Left renal cortex interstitium (tissue), 4 donors: ENCODE measurements around the gene BTBD18. TPM values are rescaled to one million over a fixed set of nuclear protein-coding genes. Genes with fewer than 3 reads are reported as not detected.
"Not testable (repeated sequence)": the region's sequence is repeated elsewhere in the genome, so short reads cannot be mapped to it uniquely, and the experiment has no call there.

ENCODE experiments used
- DNase-seq, 4 donors: peaks; one replicate each; pipeline ENCODE4 v3.0.0-alpha.2; 2013; ENCODE audit warnings: low read depth in 4 of 4, low spot score in 2 of 4, missing footprints in 1 of 4
- polyA plus RNA-seq, 4 donors: library from polyadenylated mRNA; unstranded; fragments of 120-200 nt; gene quantifications; one replicate each; pipeline ENCODE4 v1.2.1, GENCODE V29; 2013; ENCODE audit not compliant: insufficient read length in 4 of 4

Gene BTBD18
- polyA plus RNA-seq, 4 donors = 0.24 to 0.49 (median 0.33) TPM; not detected in 1

DNA sequence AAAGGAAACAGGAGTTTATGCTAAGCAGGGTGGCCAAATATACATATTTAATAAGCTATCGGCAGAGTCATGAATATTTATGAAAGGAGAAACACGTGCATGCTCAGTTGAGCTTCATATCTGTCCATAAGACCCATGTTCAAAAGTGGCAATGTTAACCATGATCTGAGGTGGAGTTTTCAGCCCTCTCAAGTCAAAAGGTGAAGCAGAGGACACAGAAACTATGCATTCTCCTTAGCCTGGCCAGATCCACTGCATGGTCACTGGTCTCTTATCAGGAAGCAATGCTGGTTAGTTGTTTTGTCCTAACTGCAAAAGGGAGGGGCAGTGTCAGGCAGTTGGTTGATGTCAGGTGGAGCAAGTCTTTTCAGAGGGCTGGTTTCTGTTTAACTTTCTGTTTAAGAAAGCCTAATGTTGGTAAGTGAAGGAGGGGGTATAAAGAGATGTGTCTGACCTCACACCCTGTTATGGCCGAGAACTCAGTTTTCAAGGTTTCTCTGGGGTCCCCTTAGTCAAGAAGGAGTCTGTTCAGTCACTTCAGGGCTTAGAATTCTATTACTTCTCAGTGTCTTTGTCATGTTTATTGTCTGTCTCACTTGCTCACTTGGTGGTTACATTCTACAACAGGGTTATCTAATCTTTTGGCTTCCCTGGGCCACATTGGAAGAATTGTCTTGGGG lies 15.9 kb downstream of the BTBD18 start:
- DNase-seq = no peak

DNA sequence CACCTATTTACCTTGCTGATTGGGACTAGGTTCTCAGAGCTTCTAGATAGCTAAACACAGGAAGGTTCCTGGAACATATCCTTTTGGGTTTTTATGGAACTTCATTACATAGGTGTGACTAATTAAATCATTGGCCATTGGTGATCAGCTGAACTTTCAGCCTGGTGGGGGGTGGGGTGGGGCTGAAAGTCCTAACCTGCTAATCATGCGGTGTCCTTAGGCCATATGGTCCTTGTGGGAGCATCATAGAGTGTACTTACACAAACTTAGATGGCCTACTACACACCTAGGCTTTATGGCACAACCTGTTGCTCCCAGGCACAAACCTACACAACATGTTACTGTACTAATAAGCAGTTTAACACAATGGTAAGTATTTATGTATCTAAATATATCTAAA lies 19.0 kb downstream of the BTBD18 start:
- DNase-seq = no peak

DNA sequence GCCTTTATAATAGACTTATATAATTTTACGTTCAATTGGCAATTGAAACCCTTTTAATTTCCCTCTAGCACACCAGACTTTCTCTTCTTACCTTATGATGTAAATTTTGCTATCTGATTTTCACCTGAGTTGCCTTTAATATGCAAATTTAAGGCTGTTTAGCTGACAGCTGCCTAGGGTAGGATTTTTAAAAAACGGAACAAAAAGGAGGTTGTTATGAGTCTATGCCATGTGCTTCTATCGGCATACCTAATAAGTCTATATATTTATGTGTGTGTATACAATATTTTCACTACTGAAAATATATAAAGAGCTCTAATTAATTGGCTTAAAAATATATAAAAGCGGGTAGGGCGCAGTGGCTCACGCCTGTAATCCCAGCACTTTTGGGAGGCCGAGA lies 22.1 kb downstream of the BTBD18 start:
- DNase-seq = no peak

- DNase-seq = no peak
Measured at GRCh38 chr11:57728829-57729228, 22.8 kb downstream of the BTBD18 start.

DNA sequence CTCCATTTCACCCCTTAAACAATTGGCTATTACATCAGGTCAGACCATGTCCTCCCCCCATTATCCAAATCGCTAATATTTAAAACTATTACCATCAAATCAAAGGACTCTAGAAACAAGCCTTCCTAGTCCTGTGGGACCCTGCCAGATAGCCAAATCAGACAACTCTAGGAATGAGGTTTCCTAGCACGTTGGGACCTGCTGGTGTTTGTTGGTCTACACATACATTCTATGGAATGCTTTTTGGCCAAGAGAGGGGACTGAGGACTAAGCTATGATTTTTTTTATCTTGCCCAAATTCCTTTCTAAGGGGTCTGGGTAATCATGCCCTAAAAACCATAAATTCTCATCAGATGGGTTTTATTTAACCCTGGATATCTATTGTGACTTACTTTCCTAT lies 24.4 kb downstream of the BTBD18 start:
- no peak for DNase-seq

- DNase-seq = not testable (repeated sequence)
Measured at GRCh38 chr11:57716726-57717125, 34.9 kb downstream of the BTBD18 start.

- DNase-seq = no peak
Measured at GRCh38 chr11:57713835-57714234, 37.8 kb downstream of the BTBD18 start.

- DNase-seq = peak; percentile 93 to 99 (median 97)
Measured at GRCh38 chr11:57712256-57713150, 39.1 kb downstream of the BTBD18 start, which contains the start of gene TMX2. Gene TMX2 (plus strand): TSS chr11:57712593. CDS start chr11:57712619, 26 bp downstream.

DNA sequence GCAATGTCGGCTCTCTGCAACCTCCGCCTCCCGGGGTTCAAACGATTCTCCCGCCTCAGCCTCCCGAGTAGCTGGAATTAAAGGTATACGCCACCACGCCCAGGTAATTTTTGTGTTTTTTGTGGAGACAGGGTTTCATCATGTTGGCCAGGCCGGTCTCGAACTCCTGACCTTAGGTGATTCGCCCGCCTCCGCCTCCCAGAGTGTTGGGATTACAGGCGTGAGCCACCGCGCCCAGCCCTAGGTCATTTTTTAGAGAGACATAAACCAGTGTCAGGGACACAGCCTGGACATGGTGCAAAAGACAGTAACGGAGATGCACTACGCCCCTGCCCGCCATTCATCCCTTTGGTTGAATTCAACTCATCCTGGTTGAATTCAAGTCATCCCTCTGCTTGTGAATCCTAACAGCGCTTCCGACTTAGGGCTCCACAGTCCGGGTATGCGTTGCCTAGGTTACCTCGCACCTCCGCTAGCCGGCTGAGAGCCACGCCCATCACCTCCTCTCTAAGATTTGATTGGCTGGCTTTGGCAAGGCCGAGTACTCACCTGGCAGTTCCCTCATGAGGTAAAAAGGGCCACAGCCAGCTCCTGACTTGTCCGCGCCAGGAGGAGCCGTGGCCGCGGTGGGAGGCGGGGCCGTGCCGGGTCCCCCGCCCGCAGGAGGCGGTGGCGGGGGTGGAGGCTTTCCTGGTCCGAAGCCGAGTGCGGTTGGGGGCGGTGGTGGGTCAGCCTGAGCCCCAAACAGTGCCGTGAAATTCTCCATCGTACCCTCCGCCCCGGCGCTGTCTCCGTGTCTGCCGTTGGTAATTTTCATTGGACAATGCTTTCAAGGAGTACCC lies 40.0 kb downstream of the BTBD18 start, which contains the start of gene MED19:
Gene MED19, minus strand, starts transcription at position 802 of the 842 bp plus-strand sequence. Its CDS starts 36 bp downstream, at position 766.
- DNase-seq = peak; percentile 57 to 70 (median 62)

GRCh38 chr11:57709802-57710367 lies 41.7 kb downstream of the BTBD18 start:
- DNase-seq = no peak

- DNase-seq = not testable (repeated sequence)
Measured at GRCh38 chr11:57705432-57705831, 46.2 kb downstream of the BTBD18 start.

DNA sequence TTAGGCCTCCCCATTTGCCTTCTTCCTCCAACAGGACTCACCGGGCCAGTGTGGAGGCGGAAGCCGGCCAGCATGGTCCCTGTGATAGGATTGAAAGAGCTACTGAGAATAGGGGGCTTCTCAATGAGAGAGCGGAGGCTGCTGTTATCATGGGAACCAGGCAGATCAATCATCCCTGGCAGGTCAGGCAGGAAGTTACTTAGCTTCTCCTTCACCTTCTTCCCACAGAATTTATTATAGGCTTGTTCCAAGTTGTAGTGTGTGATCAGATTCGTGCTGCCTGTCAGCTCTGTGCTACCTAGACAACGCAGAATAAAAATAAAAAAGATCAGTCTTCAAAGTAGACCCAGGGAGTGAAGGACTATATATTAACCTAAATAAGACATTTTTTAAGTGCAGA lies 46.7 kb downstream of the BTBD18 start:
- no peak for DNase-seq

GRCh38 chr11:57703341-57703740 lies 48.3 kb downstream of the BTBD18 start:
- no peak for DNase-seq

- DNase-seq = no peak
Measured at GRCh38 chr11:57700425-57700824, 51.2 kb downstream of the BTBD18 start.

DNA sequence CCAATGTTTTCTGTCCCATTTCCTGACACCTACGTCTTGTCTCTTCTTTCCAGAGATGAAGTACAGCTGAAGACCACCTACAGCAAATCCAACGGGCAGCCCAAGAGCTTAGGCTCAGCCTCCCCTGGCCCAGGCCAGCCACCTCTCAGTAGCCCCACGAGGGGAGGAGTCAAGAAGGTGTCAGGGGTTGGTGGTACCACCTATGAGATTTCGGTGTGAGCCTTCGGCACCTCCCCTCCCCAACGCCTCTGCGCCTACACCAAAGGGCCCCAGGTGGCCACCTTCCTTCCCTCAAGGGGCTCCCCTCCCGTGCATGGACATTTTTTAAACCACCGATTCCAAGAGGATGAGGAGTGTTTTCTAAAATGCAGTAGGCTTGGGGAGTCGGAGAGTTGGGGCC lies 51.8 kb downstream of the BTBD18 start:
- no peak for DNase-seq

GRCh38 chr11:57698843-57699365 lies 52.7 kb downstream of the BTBD18 start:
- DNase-seq = no peak
